Activated T-cell treated with anti-CD3 and anti-CD28 coated beads, Interleukin-2, amount 50 U/mL, for 48 hours (primary cell): Measurements from ENCODE around the gene MLYCD.
A peak's percentile ranks its signal among the peaks of the same experiment; 100 is the strongest.

Source experiments
- DNase-seq, 2 experiments: peaks; one replicate each; pipeline ENCODE4 v3.0.0-alpha.2; 2020

The MLYCD gene

GRCh38 chr16:83899978-83900377 is 1.1 kb downstream of the MLYCD start:
- DNase-seq = peak in 1 of 2 experiments; percentile 19

GRCh38 chr16:83900571-83900970 is 1.7 kb downstream of the MLYCD start:
- no peak for DNase-seq

- no peak for DNase-seq
These were observed 2.2 kb downstream of the MLYCD start for GRCh38 chr16:83901101-83901500.

GRCh38 chr16:83903751-83904150 is 4.8 kb downstream of the MLYCD start:
- DNase-seq = no peak

- DNase-seq = no peak
These were observed 7.8 kb downstream of the MLYCD start for GRCh38 chr16:83906683-83907082.

GRCh38 chr16:83907111-83907510 is 8.2 kb downstream of the MLYCD start:
- no peak for DNase-seq

- DNase-seq = no peak
These were observed 8.8 kb downstream of the MLYCD start for GRCh38 chr16:83907631-83908250.

GRCh38 chr16:83908798-83909197 is 9.9 kb downstream of the MLYCD start:
- no peak for DNase-seq

- DNase-seq = no peak
These were observed 12.4 kb downstream of the MLYCD start for GRCh38 chr16:83911290-83911689.

GRCh38 chr16:83912519-83913244 is 13.8 kb downstream of the MLYCD start:
- no peak for DNase-seq

GRCh38 chr16:83913245-83913633 is 14.3 kb downstream of the MLYCD start:
- DNase-seq = no peak

- no peak for DNase-seq
These were observed 15.3 kb downstream of the MLYCD start for GRCh38 chr16:83914091-83914710.

- no peak for DNase-seq
These were observed 16.2 kb downstream of the MLYCD start for GRCh38 chr16:83915081-83915480.

- DNase-seq = no peak
These were observed 16.6 kb downstream of the MLYCD start for GRCh38 chr16:83915491-83915890.

- no peak for DNase-seq
These were observed 18.5 kb downstream of the MLYCD start for GRCh38 chr16:83917152-83918120.

GRCh38 chr16:83920894-83921491 is 22.1 kb downstream of the MLYCD start:
- DNase-seq = no peak

GRCh38 chr16:83923581-83924365 is 24.9 kb downstream of the MLYCD start:
- no peak for DNase-seq

- no peak for DNase-seq
These were observed 25.8 kb downstream of the MLYCD start for GRCh38 chr16:83924686-83925085.

- DNase-seq = no peak
These were observed 26.4 kb downstream of the MLYCD start for GRCh38 chr16:83925095-83925905.

GRCh38 chr16:83925957-83926725 is 27.2 kb downstream of the MLYCD start:
- DNase-seq = no peak
